Muscle of arm (tissue), 12 donors: ENCODE data around the gene PLCXD3. TPM values are rescaled to one million over a fixed set of nuclear protein-coding genes. Genes with fewer than 3 reads are reported as not detected.
"Not testable (repeated sequence)": the region's sequence is repeated elsewhere in the genome, so short reads cannot be mapped to it uniquely, and the experiment has no call there.

Experiments used
- DNase-seq: peaks from one replicate; pipeline ENCODE4 v3.0.0-alpha.2; 2013
- polyA plus RNA-seq, 12 donors: library from polyadenylated mRNA; unstranded; fragments of 120-200 nt; gene quantifications; one replicate each; pipeline ENCODE4 v1.2.1, GENCODE V29; 2013; ENCODE audit not compliant: insufficient read length in 12 of 12

The PLCXD3 gene
- polyA plus RNA-seq, 12 donors, result 0.05 to 0.24 (median 0.10) TPM; not detected in 2

GRCh38 chr5:41493490-41494126, 16.8 kb downstream of the PLCXD3 start:
- DNase-seq, result not testable (repeated sequence)

DNA sequence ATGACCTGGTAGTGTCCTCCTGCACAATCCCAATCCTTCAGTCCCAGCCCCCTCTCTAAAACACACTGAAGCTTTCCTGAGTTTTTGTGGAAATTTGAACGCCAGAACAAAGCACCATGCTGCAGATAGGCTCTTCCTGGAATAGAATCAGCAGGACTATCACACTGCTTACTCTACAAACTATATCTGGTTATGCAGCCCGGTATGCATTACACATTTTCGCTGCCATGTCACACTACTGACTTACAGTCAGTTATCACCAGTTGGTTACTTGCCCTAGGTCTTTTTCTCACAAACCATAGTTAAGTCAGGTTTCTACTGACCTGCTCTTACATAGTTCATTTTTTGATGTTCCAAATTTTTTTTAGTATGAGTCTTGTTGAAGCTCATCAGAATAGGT, 24.9 kb downstream of the PLCXD3 start:
- no peak for DNase-seq

DNA sequence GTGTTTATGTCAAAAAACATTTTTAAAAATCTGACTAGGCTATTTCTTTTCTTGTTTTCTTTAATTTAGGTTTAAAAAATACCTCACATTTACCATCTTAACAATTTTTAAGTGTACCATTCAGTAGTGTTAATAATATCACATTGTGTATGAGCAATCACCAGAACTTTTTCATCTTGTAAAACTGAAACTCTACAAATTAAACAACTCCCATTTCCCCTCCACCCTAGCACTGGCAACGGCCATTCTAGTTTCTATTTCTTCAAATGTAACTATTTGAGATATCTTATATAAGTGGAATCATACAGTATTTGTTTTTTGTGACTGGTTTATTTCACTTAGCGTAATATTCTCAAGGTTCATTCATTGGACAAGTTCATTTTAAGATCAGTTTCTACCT, 27.7 kb downstream of the PLCXD3 start:
- DNase-seq, result no peak

- no peak for DNase-seq
Observed at GRCh38 chr5:41482173-41482572, 28.2 kb downstream of the PLCXD3 start.

DNA sequence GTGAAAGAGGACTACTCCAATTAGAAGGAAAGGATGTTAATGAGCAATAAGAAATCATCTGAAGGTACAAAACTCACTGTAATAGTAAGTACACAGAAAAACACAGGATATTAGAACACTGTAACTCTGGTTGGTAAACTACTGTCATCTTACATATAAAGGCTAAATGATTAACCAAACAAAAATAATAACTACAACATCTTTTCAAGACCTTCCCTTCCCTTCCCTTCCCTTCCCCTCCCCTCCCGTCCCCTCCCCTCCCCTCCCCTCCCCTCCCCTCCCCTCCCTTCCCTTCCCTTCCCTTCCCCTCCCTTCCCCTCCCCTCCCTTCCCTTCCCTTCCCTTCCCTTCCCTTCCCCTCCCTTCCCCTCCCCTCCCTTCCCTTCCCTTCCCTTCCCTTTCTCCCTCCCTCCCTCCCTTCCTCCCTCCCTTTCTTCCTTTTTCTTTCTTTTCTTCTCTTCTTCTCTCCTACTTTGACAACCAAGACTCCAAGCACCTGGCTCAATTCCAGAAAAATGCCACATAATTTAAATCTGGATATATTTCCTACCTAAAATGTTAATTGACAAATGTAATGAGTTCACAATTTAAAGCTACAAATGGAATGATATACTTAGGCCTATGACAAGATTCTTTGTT, 38.7 kb downstream of the PLCXD3 start:
- not testable (repeated sequence) for DNase-seq

DNA sequence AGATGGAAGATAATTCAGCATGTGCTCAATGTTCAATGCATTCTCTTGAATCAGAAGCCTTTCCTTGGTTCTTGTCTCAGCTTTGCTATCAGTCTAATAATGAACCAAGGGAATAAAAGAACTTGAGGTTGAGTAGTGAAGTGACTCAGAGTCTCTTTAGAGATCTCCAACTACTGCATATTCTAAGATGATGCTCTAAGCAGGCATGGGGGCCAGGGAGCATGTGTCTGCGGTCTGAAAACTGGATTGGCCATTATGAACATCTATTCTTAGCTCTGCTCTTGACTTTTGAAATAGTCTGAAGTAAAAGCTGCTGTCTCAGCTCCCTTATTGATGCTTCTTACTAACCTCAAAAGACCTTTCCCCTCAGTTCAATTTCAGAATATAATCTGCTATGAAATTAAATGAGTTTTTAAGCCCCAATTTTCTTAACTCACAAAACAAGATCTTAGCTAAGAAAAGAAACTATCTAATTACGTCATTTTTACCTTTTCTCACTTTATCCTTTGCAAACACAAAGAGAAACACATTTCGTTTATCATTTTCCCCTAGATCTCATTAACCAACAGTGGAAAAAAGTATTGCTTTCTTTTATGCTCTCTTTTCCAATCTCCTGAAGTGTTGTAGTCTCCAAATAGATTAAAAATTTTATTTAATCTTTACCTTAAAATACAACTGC, 44.8 kb downstream of the PLCXD3 start:
- no peak for DNase-seq

GRCh38 chr5:41459557-41459956, 50.8 kb downstream of the PLCXD3 start:
- no peak for DNase-seq

GRCh38 chr5:41457094-41457493, 53.3 kb downstream of the PLCXD3 start:
- DNase-seq, result no peak

DNA sequence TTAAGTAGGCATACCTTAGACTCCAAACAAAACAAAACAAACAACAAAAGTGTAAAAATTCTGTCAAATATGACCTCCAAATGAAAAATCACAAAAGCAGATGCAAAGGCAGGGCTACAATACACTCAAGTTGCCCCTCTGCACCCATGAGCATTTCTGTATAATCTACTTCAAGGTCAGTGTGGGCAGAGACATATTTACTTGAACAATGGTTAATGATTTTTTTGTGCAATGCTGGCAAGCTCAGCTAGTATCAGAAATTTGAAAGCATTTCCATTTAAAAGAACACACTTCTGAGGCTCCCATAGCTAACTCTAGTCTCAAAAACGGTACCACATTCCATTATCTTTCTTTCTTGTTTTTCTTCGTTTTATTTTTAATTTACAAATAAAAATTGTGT, 57.9 kb downstream of the PLCXD3 start:
- DNase-seq, result no peak

DNA sequence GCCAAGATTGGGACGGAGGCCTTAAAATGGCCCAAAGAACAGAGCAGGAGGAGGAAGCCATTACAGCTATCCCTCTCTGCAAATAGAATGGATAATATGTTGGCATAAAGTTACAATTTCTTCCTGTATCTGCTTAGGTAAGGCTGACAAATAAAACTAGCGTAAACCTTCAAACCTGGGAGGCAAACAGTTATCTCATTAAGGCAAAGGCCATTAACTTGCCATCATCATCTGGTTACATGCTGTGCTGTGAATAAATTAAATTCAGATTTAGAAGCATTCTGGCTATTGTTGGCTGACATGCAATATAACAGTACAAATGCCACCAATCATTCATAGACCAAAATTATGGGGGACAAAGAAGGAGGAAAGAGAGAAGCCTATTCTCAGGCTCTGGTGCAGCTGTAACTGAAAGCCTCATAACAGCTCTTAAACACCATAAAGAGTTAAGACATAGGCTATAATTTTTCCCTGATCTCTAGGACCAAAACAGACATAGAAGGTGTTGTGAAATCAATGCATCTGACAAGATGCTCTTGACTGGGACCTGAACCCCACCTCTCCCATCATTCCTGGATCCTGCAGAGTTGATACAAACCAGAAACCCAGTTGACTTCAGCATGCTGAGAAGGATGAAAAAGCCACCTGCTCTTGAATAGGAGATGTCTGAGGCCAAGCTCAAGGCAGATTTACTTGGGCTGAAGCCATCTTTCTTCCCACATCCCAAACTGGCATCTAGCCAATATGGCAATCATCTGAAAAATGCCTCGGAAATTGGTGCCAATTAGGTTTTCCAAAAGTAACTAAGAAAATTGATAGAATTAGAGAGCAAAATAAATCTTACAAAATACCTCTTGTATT, 62.5 kb downstream of the PLCXD3 start:
- DNase-seq, result no peak

DNA sequence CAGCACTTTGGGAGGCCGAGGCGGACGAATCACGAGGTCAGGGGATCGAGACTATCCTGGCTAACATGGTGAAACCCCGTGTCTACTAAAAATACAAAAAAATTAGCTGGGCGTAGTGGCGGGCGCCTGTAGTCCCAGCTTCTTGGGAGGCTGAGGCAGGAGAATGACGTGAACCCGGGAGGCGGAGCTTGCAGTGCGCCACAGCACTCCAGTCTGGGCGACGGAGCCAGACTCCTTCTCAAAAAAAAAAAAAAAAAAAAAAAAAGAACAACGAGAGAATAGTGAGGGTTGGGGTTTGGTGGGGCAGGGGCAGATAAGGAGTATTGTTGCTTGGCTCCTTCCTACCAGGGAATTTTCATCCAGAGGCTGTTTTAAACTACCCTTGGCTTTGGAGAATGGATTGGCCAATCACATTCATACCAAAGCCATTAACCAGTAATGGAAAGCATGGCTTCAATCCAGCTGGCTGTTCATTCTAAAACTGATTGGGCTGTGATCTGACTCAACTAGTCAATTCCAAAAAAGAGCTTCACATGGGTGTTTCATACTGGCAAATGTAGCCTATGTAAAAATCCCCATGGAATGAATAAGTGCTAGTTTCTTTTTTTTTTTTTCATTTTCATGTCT, 64.4 kb downstream of the PLCXD3 start:
- no peak for DNase-seq

DNA sequence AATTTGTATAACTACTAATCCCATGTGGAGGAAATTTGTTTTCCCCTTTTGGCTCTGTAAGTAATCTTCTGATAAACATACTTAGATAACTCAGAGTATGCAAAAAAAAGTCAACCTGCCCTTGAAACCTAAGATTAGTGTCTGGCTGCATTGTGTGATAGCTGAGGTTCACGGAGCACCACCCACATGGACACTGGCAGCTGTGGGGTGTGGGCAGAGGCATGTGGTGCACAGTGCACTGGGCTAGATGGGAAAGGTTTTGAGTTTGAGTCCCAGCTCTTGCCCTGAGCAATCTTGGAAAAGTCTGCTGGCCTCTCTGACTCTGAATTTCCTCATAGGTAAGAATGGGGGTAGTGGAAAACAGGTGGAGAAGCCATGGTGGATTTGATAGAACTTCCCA, 75.1 kb downstream of the PLCXD3 start:
- no peak for DNase-seq

DNA sequence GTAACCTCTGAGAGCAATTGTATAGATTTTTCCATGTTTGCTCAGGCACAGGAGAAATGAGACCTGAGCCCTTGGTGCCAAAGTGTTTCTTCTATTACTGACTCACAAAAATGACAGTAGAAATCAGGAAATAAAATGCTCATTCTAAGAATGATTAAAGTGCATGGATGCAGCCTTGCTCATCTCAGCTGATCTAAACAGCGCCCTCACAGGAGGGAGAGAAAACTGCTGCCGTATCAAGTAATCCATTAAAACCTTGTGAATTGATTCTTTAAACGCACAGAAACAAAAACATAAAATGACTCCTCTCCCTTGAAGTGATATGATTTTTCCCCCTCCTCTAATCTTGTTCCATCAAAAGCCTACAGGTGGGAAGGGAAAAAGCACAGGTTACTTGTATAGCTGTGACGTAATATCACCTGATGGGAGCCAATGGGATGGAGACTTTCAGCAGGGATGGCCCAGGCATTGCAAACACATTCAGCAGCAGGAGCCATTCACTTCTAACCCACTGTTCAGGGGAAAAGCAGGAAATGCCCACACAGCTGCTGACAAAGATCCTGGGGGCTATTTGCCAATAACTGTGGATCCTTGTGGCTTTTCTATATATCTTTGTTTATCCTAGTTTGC, 76.7 kb downstream of the PLCXD3 start:
- no peak for DNase-seq

- DNase-seq, result no peak
Observed at GRCh38 chr5:41432481-41433253, 77.7 kb downstream of the PLCXD3 start.

- DNase-seq, result no peak
Observed at GRCh38 chr5:41427505-41427904, 82.9 kb downstream of the PLCXD3 start.

GRCh38 chr5:41425736-41426135, 84.7 kb downstream of the PLCXD3 start:
- no peak for DNase-seq

- DNase-seq, result no peak
Observed at GRCh38 chr5:41420492-41421067, 89.8 kb downstream of the PLCXD3 start.

GRCh38 chr5:41418220-41419031, 92.0 kb downstream of the PLCXD3 start:
- DNase-seq, result no peak

GRCh38 chr5:41416336-41416735, 94.1 kb downstream of the PLCXD3 start:
- no peak for DNase-seq
